ENCODE measurements around the gene JAKMIP3.

- no peak for TF ChIP-seq CTCF (IDR thresholded peaks at IDR 0.05)
- TF ChIP-seq POLR2A (IDR thresholded peaks at IDR 0.05): no peak
- TF ChIP-seq EP300 (IDR thresholded peaks at IDR 0.05): no peak
These were observed 29.8 kb downstream of the JAKMIP3 start for GRCh38 chr10:132095403-132096113.
